Hematopoietic multipotent progenitor cell treated with erythropoietin and hydrocortisone succinate and interleukin-3 and kit ligand, for 17 days (in vitro differentiated cells): Measurements from ENCODE around the gene STX4.
A peak's percentile ranks its signal among the peaks of the same experiment; 100 is the strongest.
"Not testable (repeated sequence)": the region's sequence is repeated elsewhere in the genome, so short reads cannot be mapped to it uniquely, and the experiment has no call there.

Experiments
- DNase-seq: peaks from one replicate; pipeline ENCODE4 v3.0.0-alpha.2; 2015; ENCODE audit warnings: low spot score

STX4 gene

DNA sequence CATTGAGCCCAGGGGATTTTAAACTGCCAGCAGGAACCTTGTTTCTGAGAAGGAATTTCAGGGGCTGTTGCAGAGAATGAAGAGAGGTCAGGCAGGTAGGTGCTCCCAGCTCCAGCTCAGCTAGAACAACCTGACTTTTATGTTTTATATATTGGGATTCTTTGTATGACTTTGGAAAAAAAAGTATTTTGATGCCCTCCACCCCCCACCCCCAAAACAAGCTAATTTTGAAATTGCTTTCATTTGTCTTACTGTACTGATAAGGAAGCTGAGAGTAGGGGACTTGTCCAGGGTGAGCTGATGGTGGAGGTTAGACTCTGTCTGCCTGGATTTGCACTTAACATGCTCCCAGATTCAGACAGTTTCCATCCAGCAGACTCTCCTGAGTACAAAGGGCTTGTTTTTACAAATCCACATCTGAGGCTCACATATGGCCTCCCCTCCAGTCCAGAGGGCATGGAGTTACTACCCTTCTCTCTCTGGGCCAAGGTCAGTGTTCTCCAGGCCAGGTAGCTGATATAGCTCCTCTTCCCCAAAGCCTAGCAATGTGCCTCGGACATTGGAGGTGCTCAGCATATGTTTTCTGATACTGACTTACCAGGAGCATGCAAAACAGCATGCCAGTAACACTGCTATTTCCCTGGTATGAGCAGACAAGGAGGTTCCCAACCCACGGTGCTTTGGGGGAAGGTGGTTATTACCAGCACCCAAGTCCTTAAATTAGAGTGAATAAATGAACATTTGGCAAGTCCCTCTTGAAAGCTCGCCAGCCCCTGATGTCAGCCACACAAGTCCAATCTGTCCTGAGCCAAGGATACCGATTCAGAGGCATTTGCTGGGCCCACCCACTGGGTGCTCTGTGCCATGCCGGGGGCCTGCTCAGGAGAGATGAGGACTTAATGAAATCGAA lies 34.3 kb upstream of the STX4 start:
- no peak for DNase-seq

GRCh38 chr16:31000671-31001382 lies 32.5 kb upstream of the STX4 start:
- DNase-seq = no peak

- DNase-seq = peak; percentile 16
Observed at GRCh38 chr16:31001507-31002249, 31.7 kb upstream of the STX4 start.

DNA sequence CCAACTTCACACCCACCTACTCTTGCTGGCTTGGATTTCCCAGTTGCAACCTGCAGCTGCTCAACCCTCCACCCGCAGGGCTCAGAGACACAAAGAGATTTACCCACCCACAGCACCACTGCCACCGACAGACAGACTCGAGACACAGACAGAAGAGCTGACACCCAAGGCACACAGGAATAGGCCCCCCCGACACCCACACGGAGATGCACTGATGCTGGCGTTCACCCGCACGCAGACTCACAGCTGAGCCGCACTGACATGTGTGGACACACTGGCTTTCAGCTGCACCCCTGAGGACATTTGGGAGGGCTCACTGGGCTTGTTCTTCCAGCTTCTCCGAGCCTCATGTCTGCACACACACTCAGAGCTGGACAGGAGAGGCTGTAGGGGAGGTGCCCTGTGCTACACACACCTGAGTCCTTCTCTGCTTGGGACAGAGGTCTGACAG lies 31.1 kb upstream of the STX4 start:
- no peak for DNase-seq

GRCh38 chr16:31002862-31003341 lies 30.5 kb upstream of the STX4 start:
- DNase-seq = no peak

DNA sequence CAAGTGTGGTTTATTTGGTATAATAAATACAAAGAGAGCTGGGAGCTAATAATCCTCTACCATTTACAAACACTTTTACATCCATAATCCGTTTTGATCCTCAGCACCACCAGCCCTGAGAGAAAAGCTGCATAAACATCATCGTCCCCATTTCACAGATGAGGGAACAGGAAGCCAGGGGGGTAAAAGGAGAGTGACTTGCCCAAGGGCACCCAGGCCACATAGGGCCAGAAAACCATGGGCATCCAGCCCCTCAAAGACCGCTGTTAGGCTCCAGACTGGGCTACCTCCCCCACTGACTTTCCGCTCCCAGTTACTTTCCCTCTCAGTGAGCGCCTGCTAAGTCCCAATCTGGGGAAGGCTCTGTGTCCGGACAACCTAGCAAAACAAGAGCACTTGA lies 29.6 kb upstream of the STX4 start:
- DNase-seq = no peak

GRCh38 chr16:31004658-31005057 lies 28.7 kb upstream of the STX4 start:
- DNase-seq = no peak

DNA sequence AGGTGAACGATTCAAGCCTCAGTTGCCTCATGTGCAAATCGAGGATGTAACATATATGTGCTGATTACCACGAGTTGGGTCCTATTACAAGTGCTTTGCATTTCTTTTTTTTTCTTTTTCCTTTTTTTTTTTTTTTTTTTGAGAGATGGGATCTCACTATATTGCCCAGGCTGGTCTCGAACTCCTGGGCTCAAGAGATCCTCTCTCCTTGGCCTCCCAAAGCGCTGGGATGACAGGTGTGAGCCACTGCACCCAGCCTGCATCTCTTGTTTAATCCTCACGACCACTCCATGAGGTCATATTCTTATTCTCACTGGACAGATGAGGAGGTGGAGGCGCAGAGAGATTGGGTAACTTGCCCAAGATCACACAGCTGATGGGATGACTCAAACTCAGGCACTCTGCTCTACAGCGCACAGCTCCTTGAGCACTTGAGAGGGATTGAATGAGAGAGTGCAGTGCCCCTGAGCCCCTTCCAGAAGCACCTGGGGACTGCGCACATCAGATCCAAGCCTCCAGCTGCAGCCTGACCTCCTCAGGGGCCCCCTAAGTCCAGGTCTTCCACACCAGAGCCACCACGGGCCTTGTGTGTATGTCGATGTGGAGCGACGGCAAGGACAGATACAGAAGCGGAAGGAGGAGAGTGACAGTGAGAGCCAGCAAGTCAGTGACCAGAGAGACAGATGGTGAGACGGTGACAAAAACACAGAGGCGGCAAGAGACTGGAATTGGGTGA lies 27.8 kb upstream of the STX4 start:
- no peak for DNase-seq

- DNase-seq = no peak
Observed at GRCh38 chr16:31006086-31006385, 27.3 kb upstream of the STX4 start.

- DNase-seq = no peak
Observed at GRCh38 chr16:31006589-31006988, 26.8 kb upstream of the STX4 start.

DNA sequence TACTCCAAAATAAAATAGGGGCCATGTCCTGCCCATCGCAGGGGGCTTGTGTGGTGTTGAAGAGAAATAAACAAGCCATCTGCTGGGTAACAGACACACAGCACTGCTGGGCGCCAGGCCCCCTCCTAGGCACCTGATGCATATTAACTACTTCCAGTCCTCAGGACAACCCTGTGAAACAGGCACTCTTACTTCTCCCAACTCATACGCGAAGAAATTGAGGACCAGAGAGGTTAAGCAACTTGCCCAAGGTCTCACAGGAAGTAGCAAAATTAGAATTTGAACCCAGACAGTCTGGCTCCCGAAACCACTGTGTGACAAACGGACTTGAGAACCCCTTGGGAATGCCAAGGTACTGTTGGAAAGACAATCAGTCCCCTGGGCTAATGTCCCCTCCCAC lies 25.7 kb upstream of the STX4 start:
- DNase-seq = no peak

DNA sequence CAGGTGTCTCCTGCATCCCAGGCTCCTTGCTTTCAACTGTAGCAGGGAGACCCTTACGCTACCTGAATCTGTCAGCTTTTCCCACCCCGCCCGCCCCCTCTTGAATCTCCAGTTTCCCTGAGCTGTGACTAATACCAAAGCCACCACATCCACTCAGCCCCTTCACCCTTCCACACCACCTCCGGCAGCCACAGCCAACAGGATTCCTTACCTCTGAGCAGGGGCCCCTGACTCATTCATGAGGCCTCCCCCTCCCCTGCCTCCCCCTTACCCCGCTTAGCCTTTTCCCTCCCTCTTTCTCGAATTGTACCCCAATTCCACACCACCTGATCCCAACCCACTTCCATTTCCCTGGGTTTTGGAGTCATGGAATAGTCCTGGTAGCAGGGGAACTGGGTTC lies 25.2 kb upstream of the STX4 start:
- no peak for DNase-seq

- no peak for DNase-seq
Observed at GRCh38 chr16:31008551-31008950, 24.8 kb upstream of the STX4 start.

DNA sequence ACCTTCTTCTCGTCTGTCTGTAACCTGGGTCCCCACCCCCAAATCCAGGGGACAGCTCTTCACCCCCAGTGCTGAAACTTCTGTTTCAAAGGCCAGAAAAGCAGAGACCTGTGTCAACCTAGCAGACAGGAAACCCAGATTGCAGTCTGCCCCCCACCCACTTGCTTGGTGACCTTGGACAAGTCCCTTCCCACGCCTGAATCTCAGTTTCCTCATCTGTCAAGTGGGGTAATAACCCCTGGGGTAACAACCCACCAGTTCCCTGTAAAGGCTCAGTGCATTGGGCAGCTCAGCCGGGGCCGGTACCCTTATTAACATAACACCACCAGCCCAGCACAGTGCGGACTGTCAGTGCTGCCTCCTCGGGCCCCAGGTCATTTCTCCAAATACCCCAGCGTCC lies 24.2 kb upstream of the STX4 start:
- DNase-seq = no peak

GRCh38 chr16:31009894-31010584 lies 23.3 kb upstream of the STX4 start:
- no peak for DNase-seq

- no peak for DNase-seq
Observed at GRCh38 chr16:31010585-31011325, 22.6 kb upstream of the STX4 start, which contains the start of gene STX1B. STX1B (minus strand) TSS chr16:31010638; CDS start chr16:31010396, 242 bp downstream.

DNA sequence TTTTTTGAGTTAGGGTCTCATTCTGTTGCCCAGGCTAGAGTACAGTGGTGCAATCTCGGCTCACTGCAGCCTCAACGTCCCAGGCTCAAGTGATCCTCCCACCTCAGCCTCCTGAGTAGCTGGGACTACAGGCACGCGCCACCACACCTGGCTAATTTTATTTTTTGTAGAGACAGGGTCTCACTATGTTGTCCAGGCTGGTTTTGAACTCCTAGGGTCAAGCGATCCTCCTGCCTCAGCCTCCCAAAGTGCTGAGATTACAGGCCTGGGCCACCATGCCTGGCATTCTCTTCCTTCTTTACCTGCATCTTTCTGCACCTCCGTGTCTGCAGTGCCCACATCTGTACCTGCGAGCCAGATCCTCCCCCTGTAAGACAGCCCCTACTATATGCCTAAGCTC lies 21.5 kb upstream of the STX4 start:
- DNase-seq = not testable (repeated sequence)

- not testable (repeated sequence) for DNase-seq
Observed at GRCh38 chr16:31013292-31013691, 20.1 kb upstream of the STX4 start.

DNA sequence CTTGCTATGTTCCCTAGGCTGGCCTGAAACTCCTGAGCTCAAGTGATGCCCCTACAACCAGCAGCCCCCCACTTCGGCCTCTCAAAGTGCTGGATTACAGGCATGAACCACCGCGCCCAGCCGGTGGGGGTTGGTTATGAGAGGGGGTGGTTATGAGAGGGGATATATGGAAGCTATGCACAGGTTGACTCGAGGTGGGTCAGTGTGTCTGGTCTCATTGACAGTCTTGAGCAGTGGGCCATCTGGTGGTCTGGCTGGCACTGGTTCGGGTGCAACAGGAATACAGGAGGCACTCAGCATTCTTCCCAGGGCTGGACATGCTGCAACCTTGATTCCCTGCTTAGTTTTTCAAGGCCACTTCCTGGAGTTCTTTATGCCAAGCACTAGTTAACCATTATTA lies 17.3 kb upstream of the STX4 start:
- DNase-seq = no peak

- DNase-seq = peak; percentile 72
Observed at GRCh38 chr16:31017756-31018155, 15.6 kb upstream of the STX4 start.
